GM06990 (cell line): ENCODE data around the gene GSTM3.

Experiments used
- DNase-seq: peaks from one replicate; pipeline ENCODE4 v3.0.0-alpha.2; 2011; ENCODE audit not compliant: insufficient read length; ENCODE audit errors: extremely low read depth
- H3K27me3 ChIP-seq: replicated peaks from 2 replicates; pipeline ENCODE4 v1.6.0; 2011; ENCODE audit warnings: low read length; ENCODE audit not compliant: control insufficient read depth, insufficient read depth
- H3K36me3 ChIP-seq: 2 replicates; pipeline ENCODE4 v1.5.1; 2011; ENCODE audit warnings: low read length; ENCODE audit not compliant: control insufficient read depth, insufficient read depth
- H3K4me3 ChIP-seq: replicated peaks from 2 replicates; pipeline ENCODE4 v1.5.1; 2011; ENCODE audit warnings: low read depth, mild to moderate bottlenecking, control low read depth, low read length
- CTCF ChIP-seq: IDR thresholded peaks from 2 replicates; pipeline ENCODE4 v1.5.1; 2011; ENCODE audit warnings: low read length, control low read depth, mild to moderate bottlenecking, inconsistent platforms; ENCODE audit not compliant: insufficient read depth, poor library complexity, severe bottlenecking

Gene GSTM3

GRCh38 chr1:109726728-109727373 lies 14.0 kb downstream of the GSTM3 start:
- Histone ChIP-seq H3K27me3 (no peaks in the 10 kb centered on the region), H3K4me3 (no peak overlapping the region), H3K36me3 (no peaks in the 10 kb centered on the region)
- no peak for TF ChIP-seq CTCF
- DNase-seq = no peak

- Histone ChIP-seq H3K4me3 (no peak overlapping the region), H3K27me3 (no peaks in the 10 kb centered on the region), H3K36me3 (no peaks in the 10 kb centered on the region)
- DNase-seq = no peak
- no peak for TF ChIP-seq CTCF
These were observed 14.8 kb downstream of the GSTM3 start for GRCh38 chr1:109726007-109726406.

GRCh38 chr1:109725510-109725909 lies 15.3 kb downstream of the GSTM3 start:
- Histone ChIP-seq H3K27me3 (no peaks in the 10 kb centered on the region), H3K36me3 (no peaks in the 10 kb centered on the region), H3K4me3 (no peak overlapping the region)
- TF ChIP-seq CTCF = no peak
- no peak for DNase-seq

- H3K4me3 ChIP-seq = no peak overlapping the region
- H3K27me3 ChIP-seq = no peaks in the 10 kb centered on the region
- TF ChIP-seq CTCF = no peak
- no peaks in the 10 kb centered on the region for H3K36me3 ChIP-seq
- DNase-seq = no peak
These were observed 15.9 kb downstream of the GSTM3 start for GRCh38 chr1:109724933-109725332.

- no peaks in the 10 kb centered on the region for H3K36me3 ChIP-seq
- TF ChIP-seq CTCF = no peak
- H3K27me3 ChIP-seq = no peaks in the 10 kb centered on the region
- H3K4me3 ChIP-seq = no peak overlapping the region
- no peak for DNase-seq
These were observed 17.7 kb downstream of the GSTM3 start for GRCh38 chr1:109722908-109723691.
